Spleen (tissue), 11 donors: ENCODE measurements around the gene CACNA2D3. TPM values are rescaled to one million over a fixed set of nuclear protein-coding genes. Genes with fewer than 3 reads are reported as not detected.
"Not testable (repeated sequence)": the region's sequence is repeated elsewhere in the genome, so short reads cannot be mapped to it uniquely, and the experiment has no call there.

Experiments used
- DNase-seq: peaks from one replicate; pipeline ENCODE4 v3.0.0-alpha.2; 2020
- H3K27ac ChIP-seq, 8 donors: fragments of 200-600 bp; sonication (generic) in 7 of 8; 1 replicate in 4 of 8; 2 replicates in 4 of 8; pipeline versions ENCODE4 v1.5.0 to v1.8.0; 2016 to 2021; ENCODE audit warnings: inconsistent platforms in 4 of 8, mild to moderate bottlenecking in 4 of 8, moderate library complexity in 1 of 8
- H3K27me3 ChIP-seq, 7 donors: fragments of 200-600 bp; sonication (generic) in 6 of 7; replicated peaks in 1 of 7; 1 replicate in 4 of 7; 2 replicates in 3 of 7; pipeline versions ENCODE4 v1.5.0 to v1.8.0; 2016 to 2021; ENCODE audit warnings: inconsistent platforms in 3 of 7, mild to moderate bottlenecking in 1 of 7
- H3K36me3 ChIP-seq, 6 donors: fragments of 200-600 bp; sonication (generic) in 5 of 6; 1 replicate in 4 of 6; 2 replicates in 2 of 6; pipeline versions ENCODE4 v1.5.0 to v1.8.0; 2016 to 2021; ENCODE audit warnings: inconsistent platforms in 2 of 6
- H3K4me1 ChIP-seq, 6 donors: fragments of 200-600 bp; sonication (generic) in 5 of 6; 1 replicate in 3 of 6; 2 replicates in 3 of 6; pipeline versions ENCODE4 v1.5.0 to v1.8.0; 2016 to 2021; ENCODE audit warnings: inconsistent platforms in 3 of 6
- H3K4me3 ChIP-seq, 8 donors: fragments of 200-600 bp; sonication (generic) in 7 of 8; 1 replicate in 4 of 8; 2 replicates in 4 of 8; pipeline versions ENCODE4 v1.5.0 to v1.8.0; 2016 to 2021; ENCODE audit warnings: inconsistent platforms in 4 of 8, mild to moderate bottlenecking in 4 of 8, moderate library complexity in 2 of 8
- H3K9me3 ChIP-seq, 8 donors: fragments of 200-600 bp; sonication (generic) in 7 of 8; 1 replicate in 4 of 8; 2 replicates in 4 of 8; pipeline versions ENCODE4 v1.5.0 to v1.8.0; 2016 to 2021; ENCODE audit warnings: inconsistent platforms in 4 of 8
- CTCF ChIP-seq, 11 experiments: fragments of 200-600 bp in 7 of 11; fragments of 450-650 bp in 4 of 11; sonication (generic) in 4 of 11; IDR thresholded peaks in 8 of 11; conservative IDR thresholded peaks in 3 of 11; 1 replicate in 7 of 11; 2 replicates in 4 of 11; pipeline versions ENCODE4 v1.4.0 to v1.8.0; 2016 to 2021; ENCODE audit warnings: antibody characterized with exemption in 11 of 11, inconsistent platforms in 4 of 11, mild to moderate bottlenecking in 1 of 11
- POLR2A ChIP-seq, 3 donors: fragments of 450-650 bp; IDR thresholded peaks; one replicate each; pipeline ENCODE4 v1.5.1; 2017; ENCODE audit warnings: antibody characterized with exemption in 3 of 3, mild to moderate bottlenecking in 1 of 3
- POLR2AphosphoS5 ChIP-seq, 3 donors: sonication (generic); formaldehyde crosslinking; IDR thresholded peaks; one replicate each; pipeline ENCODE4 v1.5.1; 2017; ENCODE audit warnings: antibody characterized with exemption in 3 of 3
- WGBS, 5 donors: extraction: QIAGEN DNeasy Blood & Tissue Kit in 3 of 5; methylation state at CpG; one replicate each; pipeline versions ENCODE4 v1.1.5 to v1.1.7; 2013 to 2018; 5-methylcytosine and 5-hydroxymethylcytosine counted together
- intact Hi-C: fragments of 100-400 bp; cut with DNase I; formaldehyde crosslinking; loops from one replicate; pipeline ENCODE4 v1.15.0; 2023; ENCODE audit warnings: low total_unique reads
- polyA plus RNA-seq, 3 donors: library from polyadenylated mRNA; stranded (reverse); fragments of 200-250 nt; gene quantifications; one replicate each; pipeline ENCODE4 v1.2.1, GENCODE V29; 2013
- total RNA-seq, 7 donors: library from RNA; depleted of rRNA in 3 of 7; stranded (reverse); fragments of >200 nt in 3 of 7; fragmentation: NEBNext Ultra II Directional in 4 of 7; extraction: Animal tissue kit (Norgen Biotek cat#: 25700) in 4 of 7; gene quantifications; one replicate each; pipeline versions ENCODE4 v1.1.0 to v1.2.1, GENCODE V29; 2016 to 2021
- donor health status: healthy with polysubstance abuse.
- donor health status: DM: no; HTN: no; CAD: no; lungs with moderate emphysema.
- donor health status: DM: no; HTN: no; CAD: no.
- donor health status: Bipolar disorder and iron deficiency.
- donor health status: healthy.
- donor health status: DM: no; HTN: no; CAD: no.
- donor health status: DM: yes; HTN: yes; CAD: no.

Gene CACNA2D3
- total and polyA plus RNA-seq, 10 donors: 0.83 to 4.9 (median 2.9) TPM

- H3K9me3 ChIP-seq: no peaks in the 10 kb centered on the region
- H3K27me3 ChIP-seq: no peaks in the 10 kb centered on the region
- TF ChIP-seq POLR2A (IDR thresholded peaks at IDR 0.05): no peak
- TF ChIP-seq CTCF (IDR thresholded peaks at IDR 0.05 in 8 of 11, conservative IDR thresholded peaks at IDR 0.05 in 3 of 11): no peak
- no peak for TF ChIP-seq POLR2AphosphoS5 (IDR thresholded peaks at IDR 0.05)
- intact Hi-C loops: no loop called here
- no peaks in the 10 kb centered on the region for H3K36me3 ChIP-seq
- WGBS, 5 donors: 78 to 89% (median 85%) methylated on average over 5 of the region's 5 CpGs
- H3K4me3 ChIP-seq: no peak overlapping the region
- H3K4me1 ChIP-seq: peaks cover 0 to 32% (median 16%) of the 10 kb centered on the region in 6 donors
- no peak for DNase-seq
- no peak overlapping the region for H3K27ac ChIP-seq
These were observed 846.3 kb downstream of the CACNA2D3 start for GRCh38 chr3:54968546-54969172.

GRCh38 chr3:54969652-54970051 is 847.3 kb downstream of the CACNA2D3 start:
- Histone ChIP-seq H3K9me3 (no peaks in the 10 kb centered on the region), H3K27me3 (no peaks in the 10 kb centered on the region), H3K4me1 (peaks cover 0 to 27% (median 11%) of the 10 kb centered on the region in 6 donors), H3K4me3 (no peak overlapping the region), H3K27ac (no peak overlapping the region), H3K36me3 (no peaks in the 10 kb centered on the region)
- TF ChIP-seq POLR2A (IDR thresholded peaks at IDR 0.05) (no peak), CTCF (IDR thresholded peaks at IDR 0.05 in 8 of 11, conservative IDR thresholded peaks at IDR 0.05 in 3 of 11) (no peak), POLR2AphosphoS5 (IDR thresholded peaks at IDR 0.05) (no peak)
- intact Hi-C loops: no loop called here
- DNase-seq: no peak
- WGBS, 5 donors: 89 to 96% (median 90%) methylated on average over 3 of the region's 3 CpGs

GRCh38 chr3:54970895-54971294 is 848.5 kb downstream of the CACNA2D3 start:
- intact Hi-C loops: no loop called here
- Histone ChIP-seq H3K36me3 (no peaks in the 10 kb centered on the region), H3K27ac (no peak overlapping the region), H3K27me3 (no peaks in the 10 kb centered on the region), H3K4me1 (peaks cover 0 to 21% (median 11%) of the 10 kb centered on the region in 6 donors), H3K4me3 (no peak overlapping the region), H3K9me3 (no peaks in the 10 kb centered on the region)
- 54 to 72% (median 63%) methylated on average over 1 of the region's 1 CpG for WGBS, 5 donors
- TF ChIP-seq POLR2A (IDR thresholded peaks at IDR 0.05) (no peak), POLR2AphosphoS5 (IDR thresholded peaks at IDR 0.05) (no peak), CTCF (IDR thresholded peaks at IDR 0.05 in 8 of 11, conservative IDR thresholded peaks at IDR 0.05 in 3 of 11) (no peak)
- no peak for DNase-seq

GRCh38 chr3:54977439-54977838 is 855.1 kb downstream of the CACNA2D3 start:
- 93 to 100% (median 96%) methylated on average over 1 of the region's 1 CpG for WGBS, 5 donors
- H3K36me3 ChIP-seq: no peaks in the 10 kb centered on the region
- no peak overlapping the region for H3K27ac ChIP-seq
- H3K4me3 ChIP-seq: no peak overlapping the region
- no peak for TF ChIP-seq POLR2A (IDR thresholded peaks at IDR 0.05)
- no peak for TF ChIP-seq CTCF (IDR thresholded peaks at IDR 0.05 in 8 of 11, conservative IDR thresholded peaks at IDR 0.05 in 3 of 11)
- TF ChIP-seq POLR2AphosphoS5 (IDR thresholded peaks at IDR 0.05): no peak
- no peaks in the 10 kb centered on the region for H3K27me3 ChIP-seq
- no peaks in the 10 kb centered on the region for H3K4me1 ChIP-seq
- H3K9me3 ChIP-seq: peaks cover 0 to 8% (median 6%) of the 10 kb centered on the region in 8 donors
- DNase-seq: no peak
- intact Hi-C loops: no loop called here

- DNase-seq, H3K4me1 ChIP-seq, intact Hi-C loops, H3K9me3 ChIP-seq, H3K36me3 ChIP-seq, H3K27me3 ChIP-seq, H3K4me3 ChIP-seq, H3K27ac ChIP-seq: not testable (repeated sequence)
- 58 to 69% (median 63%) methylated on average over 4 of the region's 4 CpGs for WGBS, 5 donors
These were observed 855.6 kb downstream of the CACNA2D3 start for GRCh38 chr3:54977946-54978345.
